Tibial nerve (tissue), 4 donors: Measurements from ENCODE around the gene LIMK1.

Source experiments
- CTCF ChIP-seq, 5 experiments: fragments of 200-600 bp in 3 of 5; fragments of 450-650 bp in 2 of 5; sonication (generic) in 3 of 5; IDR thresholded peaks; one replicate each; pipeline ENCODE4 v1.5.1; 2016 to 2019; ENCODE audit warnings: antibody characterized with exemption in 5 of 5, mild to moderate bottlenecking in 3 of 5, moderate library complexity in 2 of 5
- EP300 ChIP-seq, 2 donors: sonication (generic); formaldehyde crosslinking; IDR thresholded peaks; one replicate each; pipeline ENCODE4 v1.6.1; 2017; ENCODE audit warnings: antibody characterized with exemption in 2 of 2, mild to moderate bottlenecking in 1 of 2
- POLR2A ChIP-seq, 2 donors: fragments of 450-650 bp; IDR thresholded peaks; one replicate each; pipeline ENCODE4 v1.6.1; 2017; ENCODE audit warnings: antibody characterized with exemption in 2 of 2, mild to moderate bottlenecking in 2 of 2, moderate library complexity in 2 of 2

- TF ChIP-seq CTCF (IDR thresholded peaks at IDR 0.05): no peak
- no peak for TF ChIP-seq POLR2A (IDR thresholded peaks at IDR 0.05)
- TF ChIP-seq EP300 (IDR thresholded peaks at IDR 0.05): no peak
These were observed 35.7 kb upstream of the LIMK1 start for GRCh38 chr7:74047804-74048380.
